Skeletal muscle tissue (tissue), 4 donors: ENCODE data around the gene NHSL1. TPM values are rescaled to one million over a fixed set of nuclear protein-coding genes. Genes with fewer than 3 reads are reported as not detected.
A peak's percentile ranks its signal among the peaks of the same experiment; 100 is the strongest.

Experiments used
- H3K27ac ChIP-seq: one replicate; pipeline ENCODE4 v1.7.0; 2013; ENCODE audit warnings: mild to moderate bottlenecking, low read depth, low read length, inconsistent platforms
- H3K27me3 ChIP-seq, 3 donors: one replicate each; pipeline ENCODE4 v1.7.0; 2013; ENCODE audit warnings: low read length in 3 of 3; ENCODE audit not compliant: control insufficient read depth in 3 of 3, insufficient read depth in 3 of 3
- H3K36me3 ChIP-seq, 3 donors: one replicate each; pipeline ENCODE4 v1.7.0; 2013; ENCODE audit warnings: low read length in 3 of 3; ENCODE audit not compliant: control insufficient read depth in 3 of 3, insufficient read depth in 3 of 3
- H3K4me1 ChIP-seq, 3 donors: one replicate each; pipeline ENCODE4 v1.7.0; 2013; ENCODE audit warnings: low read length in 3 of 3, mild to moderate bottlenecking in 3 of 3; ENCODE audit not compliant: control insufficient read depth in 3 of 3, insufficient read depth in 3 of 3
- H3K4me3 ChIP-seq, 3 donors: one replicate each; pipeline ENCODE4 v1.7.0; 2013; ENCODE audit warnings: low read length in 3 of 3
- H3K9ac ChIP-seq, 3 donors: one replicate each; pipeline ENCODE4 v1.7.0; 2013; ENCODE audit warnings: low read length in 3 of 3, mild to moderate bottlenecking in 3 of 3, moderate library complexity in 2 of 3, low read depth in 1 of 3
- H3K9me3 ChIP-seq, 3 donors: one replicate each; pipeline ENCODE4 v1.7.0; 2013; ENCODE audit warnings: low read length in 3 of 3; ENCODE audit not compliant: control insufficient read depth in 3 of 3
- total RNA-seq: library from RNA; depleted of rRNA; stranded (reverse); fragments of >200 nt; gene quantifications from one replicate; pipeline ENCODE4 v1.2.3, GENCODE V29; 2014
- donor health status: Osteomylitis.

NHSL1 gene
- total RNA-seq, 1 donor from 2014 or later: 25.1 TPM

DNA sequence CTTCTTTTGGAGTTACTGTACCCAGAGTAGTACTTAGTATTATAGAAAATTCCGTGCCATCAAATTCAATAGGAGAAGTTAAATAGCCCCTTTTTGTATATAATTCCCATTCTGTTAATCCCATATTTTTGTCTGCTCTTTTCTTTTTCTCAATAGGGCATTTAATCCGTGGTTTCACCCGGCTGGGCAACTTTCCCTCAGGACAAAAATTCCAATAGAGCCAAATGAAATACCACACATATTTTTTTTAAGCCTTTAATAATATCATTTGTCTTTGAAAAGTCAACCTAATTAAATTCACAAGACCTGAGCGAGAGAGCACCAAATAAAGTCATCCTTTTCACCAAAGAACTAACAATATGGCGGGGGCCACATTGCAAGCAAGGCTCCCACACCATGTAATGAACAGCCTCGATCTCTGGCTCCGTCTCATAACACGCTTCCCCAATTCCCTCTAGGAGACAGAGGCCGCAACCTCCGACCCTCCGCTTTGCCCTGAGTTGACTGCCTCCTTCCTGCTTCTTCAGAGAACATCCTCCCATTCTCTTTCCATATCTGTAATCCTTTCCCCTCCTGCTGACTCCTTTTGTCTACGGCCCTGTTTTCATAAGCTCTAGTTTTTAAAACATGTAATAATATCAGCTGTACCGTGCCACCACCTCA lies 13.6 kb downstream of the NHSL1 start:
- Histone ChIP-seq H3K9me3 (no peaks in the 10 kb centered on the region), H3K4me1 (peaks cover 0 to 2% (median 0%) of the 10 kb centered on the region in 3 donors), H3K27ac (no peak overlapping the region), H3K27me3 (no peaks in the 10 kb centered on the region), H3K4me3 (no peak overlapping the region), H3K36me3 (no peaks in the 10 kb centered on the region), H3K9ac (no peak overlapping the region)

DNA sequence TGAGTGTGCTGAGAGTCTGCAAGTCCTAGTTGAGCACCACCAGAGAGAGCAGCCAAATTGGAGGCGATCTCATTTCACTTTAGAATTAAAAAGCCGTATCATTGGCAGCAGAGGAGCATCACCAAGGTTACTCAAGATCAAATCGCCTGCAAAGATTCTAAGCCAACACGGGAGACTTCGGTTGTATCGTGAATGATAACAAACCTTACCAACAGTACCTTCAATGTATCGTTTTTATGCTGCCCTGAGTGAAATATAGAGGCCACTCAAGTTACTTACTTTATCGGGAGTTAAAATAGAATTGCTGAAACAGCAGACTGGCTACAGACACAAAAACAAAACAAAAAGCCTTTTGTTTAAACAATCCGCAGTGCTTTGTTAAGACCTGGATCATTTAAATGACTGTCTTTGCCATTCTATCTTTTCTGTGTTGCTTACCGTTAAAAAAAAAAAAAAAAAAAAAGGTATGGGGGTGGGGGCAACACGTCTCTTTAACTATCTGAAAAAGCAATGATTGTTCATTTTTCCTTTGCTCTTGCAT lies 14.2 kb downstream of the NHSL1 start:
- Histone ChIP-seq H3K9ac (no peak overlapping the region), H3K9me3 (no peaks in the 10 kb centered on the region), H3K27me3 (no peaks in the 10 kb centered on the region), H3K36me3 (no peaks in the 10 kb centered on the region), H3K4me3 (peak overlapping the region in 2 of 3 donors; percentile 14 to 17), H3K27ac (no peak overlapping the region), H3K4me1 (peaks cover 0 to 2% (median 0%) of the 10 kb centered on the region in 3 donors)

DNA sequence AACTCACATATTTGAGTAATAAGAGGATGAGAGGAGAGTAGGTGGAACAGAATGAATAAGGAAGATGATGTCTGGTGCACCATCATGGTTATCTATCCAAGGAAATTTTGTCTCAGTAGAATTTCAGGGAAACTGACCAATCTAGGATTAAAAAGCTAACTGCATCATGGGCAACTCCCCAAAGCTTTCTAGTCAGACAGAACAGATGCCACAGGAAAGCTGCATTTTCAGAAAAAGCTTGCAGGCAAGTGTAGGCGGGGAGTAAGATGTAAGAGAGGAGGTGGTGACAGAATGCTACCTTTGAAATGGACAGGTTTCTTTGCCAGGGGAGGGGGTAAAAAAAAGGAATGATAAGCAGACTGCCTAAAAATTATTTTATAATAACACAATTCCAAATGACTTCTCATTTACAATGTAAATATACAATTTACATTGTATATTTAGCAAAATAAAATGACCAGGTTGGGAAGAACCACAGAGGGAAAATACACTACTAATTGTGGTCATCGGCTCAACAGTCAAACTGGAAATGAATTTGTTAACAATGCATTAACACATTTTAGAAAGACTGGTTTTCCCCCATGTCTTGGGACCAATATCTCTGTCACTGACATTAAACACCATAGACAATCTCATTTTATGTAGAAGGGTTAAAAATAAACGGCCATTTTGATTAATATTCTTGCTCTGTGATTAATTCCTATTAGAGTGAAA lies 15.1 kb downstream of the NHSL1 start:
- H3K4me1 ChIP-seq: peaks cover 0 to 2% (median 0%) of the 10 kb centered on the region in 3 donors
- H3K9me3 ChIP-seq: no peaks in the 10 kb centered on the region
- no peak overlapping the region for H3K27ac ChIP-seq
- no peak overlapping the region for H3K9ac ChIP-seq
- H3K4me3 ChIP-seq: no peak overlapping the region
- no peaks in the 10 kb centered on the region for H3K27me3 ChIP-seq
- H3K36me3 ChIP-seq: no peaks in the 10 kb centered on the region

DNA sequence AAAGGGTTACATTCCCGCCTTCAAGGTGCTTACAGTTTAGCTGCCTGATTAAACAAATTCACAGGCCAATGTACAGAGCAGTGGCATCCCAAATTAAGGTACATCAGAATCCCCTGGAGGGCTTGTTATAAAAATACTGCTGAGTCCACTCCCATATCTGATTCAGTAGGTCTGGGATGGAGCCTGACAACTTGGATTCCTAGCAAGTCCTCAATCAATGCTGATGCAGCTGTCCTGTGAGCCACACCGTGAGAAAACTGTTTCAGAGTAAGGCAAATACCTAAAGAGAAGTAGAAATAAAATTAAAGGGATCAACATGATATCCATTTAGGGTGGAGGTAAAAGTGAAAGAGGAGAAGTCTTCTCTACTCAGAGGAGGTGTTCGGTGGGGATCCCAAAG lies 16.5 kb downstream of the NHSL1 start:
- Histone ChIP-seq H3K4me3 (no peak overlapping the region), H3K9me3 (no peaks in the 10 kb centered on the region), H3K9ac (no peak overlapping the region), H3K27me3 (no peaks in the 10 kb centered on the region), H3K4me1 (peaks cover 0 to 2% (median 0%) of the 10 kb centered on the region in 3 donors), H3K36me3 (no peaks in the 10 kb centered on the region), H3K27ac (no peak overlapping the region)

DNA sequence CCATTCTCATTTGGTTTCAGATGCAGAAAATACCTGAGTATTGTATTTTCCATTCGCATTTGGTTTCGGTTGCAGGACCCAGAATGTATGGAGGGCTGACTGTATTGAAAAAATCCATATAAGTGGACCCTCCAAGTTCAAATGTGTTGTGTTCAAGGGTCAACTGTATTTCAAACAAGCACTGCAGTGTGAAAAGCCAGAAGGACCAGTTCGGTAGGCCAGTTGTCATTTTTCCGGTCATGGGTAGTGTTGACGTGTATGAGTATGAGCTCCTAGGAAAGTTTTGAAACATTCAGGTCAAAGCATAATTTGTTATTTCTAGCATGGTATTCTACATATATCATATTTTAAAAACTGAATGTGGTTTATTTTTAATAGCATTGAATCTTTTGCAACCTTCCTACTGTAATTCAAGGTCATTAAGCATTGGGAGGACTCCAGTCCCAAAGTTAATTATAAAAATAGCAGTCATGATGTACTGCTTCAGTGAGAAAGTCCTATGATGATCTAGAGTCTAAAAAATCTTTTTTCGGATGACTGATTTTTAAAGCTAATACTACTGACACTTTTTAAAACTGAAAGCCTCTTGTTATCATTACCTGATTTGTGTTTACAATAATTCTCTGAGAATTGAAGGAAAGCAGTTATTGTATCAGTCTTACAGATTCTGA lies 18.9 kb downstream of the NHSL1 start:
- H3K27me3 ChIP-seq: no peaks in the 10 kb centered on the region
- H3K4me3 ChIP-seq: no peak overlapping the region
- no peaks in the 10 kb centered on the region for H3K36me3 ChIP-seq
- no peaks in the 10 kb centered on the region for H3K4me1 ChIP-seq
- no peaks in the 10 kb centered on the region for H3K9me3 ChIP-seq
- H3K27ac ChIP-seq: no peak overlapping the region
- H3K9ac ChIP-seq: no peak overlapping the region

DNA sequence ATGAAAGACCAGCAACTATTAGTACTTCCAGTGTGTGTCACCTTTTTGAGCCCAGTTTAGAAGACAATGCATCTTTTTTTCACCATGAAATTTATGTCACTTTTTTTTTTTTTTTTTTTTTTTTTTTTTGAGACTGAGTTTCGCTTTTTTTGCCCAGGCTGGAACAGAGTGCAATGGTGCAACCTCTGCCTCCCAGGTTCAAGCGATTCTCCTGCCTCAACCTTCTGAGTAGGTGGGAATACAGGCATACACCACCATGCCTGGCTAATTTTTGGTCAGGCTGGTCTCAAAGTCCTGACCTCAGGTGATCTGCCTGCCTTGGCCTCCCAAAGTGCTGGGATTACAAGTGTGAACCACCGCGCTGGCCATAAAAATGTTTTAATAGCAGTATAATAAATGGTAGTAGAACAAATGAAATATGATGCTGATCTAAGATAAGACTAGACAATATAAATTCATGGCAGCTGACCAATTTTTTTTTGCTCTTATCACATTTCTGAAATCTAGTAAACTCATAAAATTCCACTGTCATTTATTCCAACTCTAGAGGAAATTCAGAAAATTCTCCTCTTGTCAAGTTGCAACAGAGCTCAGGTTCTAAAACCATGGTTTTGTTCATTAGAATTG lies 21.3 kb downstream of the NHSL1 start:
- no peak overlapping the region for H3K4me3 ChIP-seq
- H3K9me3 ChIP-seq: no peaks in the 10 kb centered on the region
- H3K4me1 ChIP-seq: no peaks in the 10 kb centered on the region
- no peak overlapping the region for H3K27ac ChIP-seq
- H3K36me3 ChIP-seq: no peaks in the 10 kb centered on the region
- no peaks in the 10 kb centered on the region for H3K27me3 ChIP-seq
- H3K9ac ChIP-seq: no peak overlapping the region

DNA sequence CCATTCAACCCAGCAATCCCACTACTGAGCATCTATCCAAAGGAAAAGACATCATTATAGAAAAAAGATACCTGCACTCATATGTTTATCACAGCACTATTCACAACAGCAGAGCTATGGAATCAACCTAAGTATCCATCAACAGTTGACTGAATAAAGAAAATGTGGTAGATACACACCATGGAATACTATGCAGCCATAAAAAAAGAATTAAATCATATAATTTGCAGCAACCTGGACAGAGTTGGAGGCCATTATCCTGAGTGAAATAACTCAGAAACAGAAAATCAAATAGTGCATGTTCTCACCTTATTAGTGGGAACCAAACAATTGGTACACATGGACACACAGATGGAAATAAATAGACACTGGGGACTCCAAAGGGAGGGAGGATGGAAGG lies 23.2 kb downstream of the NHSL1 start:
- H3K27me3 ChIP-seq: no peaks in the 10 kb centered on the region
- no peaks in the 10 kb centered on the region for H3K4me1 ChIP-seq
- H3K27ac ChIP-seq: no peak overlapping the region
- no peaks in the 10 kb centered on the region for H3K9me3 ChIP-seq
- no peaks in the 10 kb centered on the region for H3K36me3 ChIP-seq
- H3K9ac ChIP-seq: no peak overlapping the region
- no peak overlapping the region for H3K4me3 ChIP-seq

DNA sequence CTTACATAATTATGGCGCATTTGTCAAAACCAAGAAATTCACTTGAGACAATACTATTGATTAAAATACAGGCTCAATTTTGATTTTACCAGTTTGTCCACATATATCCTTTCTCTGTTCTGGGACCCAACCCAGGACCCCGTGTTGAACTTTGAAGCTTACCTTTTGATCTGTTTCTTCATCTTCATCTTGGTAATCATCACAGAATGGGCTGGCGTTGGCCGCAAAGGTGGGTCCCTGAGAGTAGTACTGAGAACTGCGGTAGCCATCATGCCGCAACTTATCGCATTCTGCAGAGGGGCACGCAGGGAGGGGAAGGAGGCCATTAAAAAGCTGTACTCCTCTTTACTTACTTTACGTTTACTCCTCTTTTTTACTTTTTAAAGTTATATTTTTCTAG lies 26.1 kb downstream of the NHSL1 start:
- Histone ChIP-seq H3K27me3 (no peaks in the 10 kb centered on the region), H3K36me3 (no peaks in the 10 kb centered on the region), H3K4me1 (no peaks in the 10 kb centered on the region), H3K9me3 (no peaks in the 10 kb centered on the region), H3K4me3 (no peak overlapping the region), H3K27ac (no peak overlapping the region), H3K9ac (no peak overlapping the region)

DNA sequence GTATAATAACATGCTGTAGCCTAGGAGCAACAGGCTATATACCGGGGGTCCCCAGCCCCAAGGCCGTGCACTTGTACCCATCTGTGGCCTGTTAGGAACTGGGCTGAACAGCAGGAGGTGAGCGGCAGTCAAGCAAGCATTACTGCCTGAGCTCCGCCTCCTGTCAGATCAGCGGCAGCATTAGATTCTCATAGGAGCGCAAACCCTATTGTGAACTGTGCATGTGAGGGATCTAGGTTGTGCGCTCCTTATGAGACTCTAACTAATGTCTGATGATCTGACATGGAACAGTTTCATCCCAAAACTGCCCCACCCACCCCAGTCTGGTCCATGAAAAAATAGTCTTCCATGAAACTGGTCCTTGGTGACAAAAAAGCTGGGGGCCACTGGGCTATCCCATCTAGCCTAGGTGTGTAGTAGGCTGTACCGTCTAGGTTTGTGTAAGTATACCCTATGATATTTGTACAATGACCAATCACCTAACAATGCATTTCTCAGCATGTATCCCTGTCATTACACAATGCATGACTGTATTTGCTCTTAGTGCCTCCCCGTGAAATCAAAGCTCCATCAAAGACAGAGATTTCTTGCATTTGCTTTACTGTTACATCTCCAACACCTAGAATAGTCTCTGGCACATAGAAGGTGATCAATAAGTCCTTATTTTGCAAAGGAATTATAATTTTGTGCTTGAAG lies 30.8 kb downstream of the NHSL1 start:
- no peak overlapping the region for H3K4me3 ChIP-seq
- H3K36me3 ChIP-seq: peaks cover 0 to 4% (median 0%) of the 10 kb centered on the region in 3 donors
- no peaks in the 10 kb centered on the region for H3K4me1 ChIP-seq
- no peak overlapping the region for H3K27ac ChIP-seq
- no peak overlapping the region for H3K9ac ChIP-seq
- no peaks in the 10 kb centered on the region for H3K9me3 ChIP-seq
- no peaks in the 10 kb centered on the region for H3K27me3 ChIP-seq
